Prostate gland (tissue), 2 donors: ENCODE data around the gene PLSCR4. TPM values are rescaled to one million over a fixed set of nuclear protein-coding genes. Genes with fewer than 3 reads are reported as not detected.

ENCODE experiments used
- DNase-seq: peaks from one replicate; pipeline ENCODE4 v3.0.0-alpha.2; 2019; ENCODE audit warnings: low spot score
- H3K27ac ChIP-seq, 2 donors: fragments of 200-600 bp; sonication (generic); 2 replicates each; pipeline ENCODE4 v1.5.1; 2017 to 2019
- H3K27me3 ChIP-seq: fragments of 200-600 bp; sonication (generic); replicated peaks from 2 replicates; pipeline ENCODE4 v1.5.1; 2019; ENCODE audit not compliant: insufficient read depth
- H3K36me3 ChIP-seq, 2 donors: fragments of 200-600 bp; sonication (generic); 1 replicate in 1 of 2; 2 replicates in 1 of 2; pipeline versions ENCODE4 v1.5.1 to v1.8.1; 2017 to 2019
- H3K4me1 ChIP-seq: fragments of 200-600 bp; sonication (generic); replicated peaks from 2 replicates; pipeline ENCODE4 v1.5.1; 2019
- H3K4me3 ChIP-seq, 2 donors: fragments of 200-600 bp; sonication (generic); 2 replicates each; pipeline ENCODE4 v1.5.1; 2017 to 2019
- H3K9me3 ChIP-seq: fragments of 200-600 bp; sonication (generic); 2 replicates; pipeline ENCODE4 v1.5.1; 2017
- POLR2A ChIP-seq: fragments of 450-650 bp; IDR thresholded peaks from one replicate; pipeline ENCODE4 v1.6.1; 2016; ENCODE audit warnings: antibody characterized with exemption, mild to moderate bottlenecking
- POLR2AphosphoS5 ChIP-seq: sonication (generic); formaldehyde crosslinking; IDR thresholded peaks from one replicate; pipeline ENCODE4 v1.6.1; 2017; ENCODE audit warnings: antibody characterized with exemption
- WGBS: methylation state at CpG from one replicate; pipeline ENCODE4 v1.1.5; 2018; 5-methylcytosine and 5-hydroxymethylcytosine counted together
- intact Hi-C: fragments of 100-400 bp; cut with DNase I; formaldehyde crosslinking; loops from one replicate; pipeline ENCODE4 v1.14.2; 2022
- total RNA-seq, 2 donors: library from RNA; depleted of rRNA; stranded (reverse); fragments of >200 nt; gene quantifications; one replicate each; pipeline ENCODE4 v1.1.0, GENCODE V29; 2016
- TF ChIP-seq, protein P1 (sequence below), 4 experiments: fragments of 200-600 bp in 2 of 4; fragments of 450-650 bp in 2 of 4; sonication (generic) in 2 of 4; IDR thresholded peaks; 1 replicate in 3 of 4; 2 replicates in 1 of 4; pipeline ENCODE4 v1.5.1; 2016 to 2019; ENCODE audit warnings: antibody characterized with exemption in 4 of 4, mild to moderate bottlenecking in 2 of 4, moderate library complexity in 2 of 4

Gene PLSCR4
- total RNA-seq, 2 donors from 2014 or later, result 14.2 to 77.4 TPM

DNA sequence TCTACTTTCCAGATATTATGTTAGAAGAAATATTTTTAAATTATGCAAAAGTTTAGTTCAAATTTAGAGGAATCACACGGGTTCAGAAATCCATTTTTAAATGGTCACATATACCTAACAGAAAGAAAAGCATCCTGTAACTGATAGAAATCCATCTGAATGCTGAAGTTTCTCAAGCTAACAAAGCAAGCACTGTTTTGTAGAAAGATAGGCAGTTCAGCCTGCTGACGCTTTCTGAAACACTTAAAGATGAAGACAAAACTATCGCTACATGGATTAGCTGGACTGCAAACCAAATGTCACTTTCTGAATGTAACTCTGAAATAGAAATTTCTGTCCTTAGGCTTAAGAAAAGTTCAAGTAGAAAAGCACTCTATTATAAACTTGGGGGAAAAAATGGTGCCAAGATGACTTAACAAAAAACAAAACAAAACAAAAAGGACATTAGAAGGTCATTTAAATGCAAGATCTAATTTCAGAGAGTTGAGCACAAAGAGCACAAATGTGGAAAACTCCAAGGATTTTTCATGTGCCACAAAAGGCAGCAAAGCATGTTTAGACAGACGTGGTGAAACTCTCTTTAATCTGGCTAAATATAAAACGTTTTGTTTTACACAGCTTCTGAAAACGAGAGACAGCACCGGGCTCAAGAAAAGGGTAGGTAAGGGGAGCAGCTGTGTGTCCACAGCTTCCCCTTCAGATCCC, 91.1 kb downstream of the PLSCR4 start:
- no peaks in the 10 kb centered on the region for H3K9me3 ChIP-seq
- no peaks in the 10 kb centered on the region for H3K36me3 ChIP-seq
- WGBS, result 11% methylated on average over 7 of the region's 7 CpGs
- H3K27me3 ChIP-seq, result no peaks in the 10 kb centered on the region
- no peak for DNase-seq
- H3K27ac ChIP-seq, result peak overlapping the region; percentile 87 to 93
- intact Hi-C loops, result loop anchor here (5.0 to 10.0 kb wide), 2 partner anchors 32 to 85 kb away; no protein-coding TSS in a partner anchor
- no peak for TF ChIP-seq POLR2AphosphoS5
- TF ChIP-seq POLR2A, result no peak
- TF ChIP-seq, protein P1, sequence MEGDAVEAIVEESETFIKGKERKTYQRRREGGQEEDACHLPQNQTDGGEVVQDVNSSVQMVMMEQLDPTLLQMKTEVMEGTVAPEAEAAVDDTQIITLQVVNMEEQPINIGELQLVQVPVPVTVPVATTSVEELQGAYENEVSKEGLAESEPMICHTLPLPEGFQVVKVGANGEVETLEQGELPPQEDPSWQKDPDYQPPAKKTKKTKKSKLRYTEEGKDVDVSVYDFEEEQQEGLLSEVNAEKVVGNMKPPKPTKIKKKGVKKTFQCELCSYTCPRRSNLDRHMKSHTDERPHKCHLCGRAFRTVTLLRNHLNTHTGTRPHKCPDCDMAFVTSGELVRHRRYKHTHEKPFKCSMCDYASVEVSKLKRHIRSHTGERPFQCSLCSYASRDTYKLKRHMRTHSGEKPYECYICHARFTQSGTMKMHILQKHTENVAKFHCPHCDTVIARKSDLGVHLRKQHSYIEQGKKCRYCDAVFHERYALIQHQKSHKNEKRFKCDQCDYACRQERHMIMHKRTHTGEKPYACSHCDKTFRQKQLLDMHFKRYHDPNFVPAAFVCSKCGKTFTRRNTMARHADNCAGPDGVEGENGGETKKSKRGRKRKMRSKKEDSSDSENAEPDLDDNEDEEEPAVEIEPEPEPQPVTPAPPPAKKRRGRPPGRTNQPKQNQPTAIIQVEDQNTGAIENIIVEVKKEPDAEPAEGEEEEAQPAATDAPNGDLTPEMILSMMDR (IDR thresholded peaks at IDR 0.05), result no peak
- no peaks in the 10 kb centered on the region for H3K4me1 ChIP-seq
- peak overlapping the region; percentile 74 to 84 for H3K4me3 ChIP-seq

DNA sequence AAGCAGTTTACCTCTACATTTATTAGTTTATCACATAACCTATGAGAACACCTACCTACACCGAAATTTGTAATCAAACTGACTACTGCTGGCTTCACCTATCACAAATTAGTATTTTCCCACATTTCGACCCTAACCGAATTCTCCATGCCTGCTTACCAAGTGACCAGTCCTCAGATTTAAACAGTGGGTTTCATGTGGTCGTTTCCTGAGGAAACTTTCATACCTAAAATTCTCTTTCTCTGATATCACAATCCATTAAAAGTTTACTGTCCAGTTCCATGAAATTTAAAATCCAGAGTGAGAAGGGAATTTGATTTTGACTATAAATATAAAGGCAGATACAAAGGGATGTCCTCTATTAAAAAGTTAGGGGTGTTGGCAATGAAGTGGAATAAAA, 91.9 kb downstream of the PLSCR4 start:
- Histone ChIP-seq H3K27me3 (no peaks in the 10 kb centered on the region), H3K36me3 (no peaks in the 10 kb centered on the region), H3K4me1 (no peaks in the 10 kb centered on the region), H3K27ac (peak overlapping the region; percentile 87 to 93), H3K4me3 (no peak overlapping the region), H3K9me3 (no peaks in the 10 kb centered on the region)
- no peak for DNase-seq
- intact Hi-C loops, result no loop called here
- TF ChIP-seq POLR2A (no peak), POLR2AphosphoS5 (no peak)
- TF ChIP-seq, protein P1 (IDR thresholded peaks at IDR 0.05), result no peak
- 63% methylated on average over 4 of the region's 4 CpGs for WGBS

DNA sequence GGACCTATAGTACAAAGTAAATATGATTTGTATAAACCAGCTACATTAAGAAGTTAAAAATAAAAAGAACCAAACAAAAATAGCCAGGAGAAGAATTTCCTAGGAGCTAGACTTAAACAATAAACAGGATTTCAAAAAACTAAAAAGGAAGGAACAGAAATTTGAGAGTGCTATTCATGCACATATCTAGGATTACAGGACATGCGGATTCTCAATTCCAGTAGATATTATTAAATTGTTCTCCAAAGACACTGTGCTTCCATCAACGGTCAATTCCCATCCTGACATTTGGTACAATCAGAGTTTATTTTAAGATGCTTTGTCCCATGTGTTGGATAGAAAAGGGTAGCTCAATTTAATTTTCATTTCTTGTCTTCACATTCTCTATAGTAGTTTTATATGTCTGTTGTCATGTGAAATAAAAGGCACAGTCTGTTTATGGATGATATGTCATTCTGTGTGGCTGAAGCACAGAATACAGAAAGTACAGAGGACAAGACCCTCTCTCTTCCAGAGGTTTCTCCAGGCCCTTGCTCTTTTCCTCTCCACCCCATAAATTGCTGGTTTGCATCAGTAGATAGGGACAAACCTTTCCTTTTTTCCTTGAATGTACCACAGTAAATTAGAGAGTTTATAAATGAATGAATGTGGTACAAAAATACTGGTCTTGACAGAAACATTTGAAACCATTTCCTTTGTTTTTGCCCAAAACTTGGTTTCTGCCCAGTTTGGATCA, 93.4 kb downstream of the PLSCR4 start:
- no peaks in the 10 kb centered on the region for H3K36me3 ChIP-seq
- intact Hi-C loops, result no loop called here
- no peak for DNase-seq
- no peaks in the 10 kb centered on the region for H3K27me3 ChIP-seq
- peak overlapping the region; percentile 25 to 61 for H3K27ac ChIP-seq
- H3K4me3 ChIP-seq, result no peak overlapping the region
- TF ChIP-seq, protein P1 (IDR thresholded peaks at IDR 0.05), result no peak
- TF ChIP-seq POLR2A (no peak), POLR2AphosphoS5 (no peak)
- 70% methylated on average over 2 of the region's 2 CpGs for WGBS
- no peaks in the 10 kb centered on the region for H3K4me1 ChIP-seq
- H3K9me3 ChIP-seq, result no peaks in the 10 kb centered on the region

DNA sequence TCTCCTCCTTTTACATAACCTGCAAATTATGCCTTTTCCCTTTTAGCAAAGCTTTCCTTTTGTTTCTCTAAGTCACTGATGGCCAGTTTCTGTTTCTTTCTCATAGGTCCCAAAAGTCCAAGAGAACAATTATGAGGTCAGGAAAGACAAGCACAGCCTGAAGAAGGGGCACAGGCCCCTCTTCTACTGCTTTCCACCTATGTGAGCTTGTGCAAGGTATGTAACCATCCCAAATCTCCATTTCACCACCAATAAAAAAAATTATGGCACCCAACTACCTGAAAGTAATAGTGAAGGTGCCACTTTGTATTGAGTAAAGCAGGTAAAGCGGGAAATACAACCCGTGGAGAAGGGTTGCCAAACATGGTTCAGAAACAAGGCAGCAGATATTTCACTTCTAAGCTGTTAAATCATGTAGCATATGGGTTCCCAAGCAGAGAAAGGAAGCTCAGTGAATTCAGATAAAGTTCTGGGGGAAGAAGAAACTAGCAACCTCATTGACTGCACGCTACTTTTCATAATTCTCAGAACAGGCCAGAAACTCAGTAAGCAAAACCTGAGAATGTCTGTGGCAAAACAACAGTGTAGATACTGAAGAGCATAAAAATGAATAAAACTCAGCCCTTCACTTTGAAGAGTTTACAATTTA, 94.1 kb downstream of the PLSCR4 start:
- peak; percentile 19 for DNase-seq
- 53% methylated on average over 3 of the region's 3 CpGs for WGBS
- no peaks in the 10 kb centered on the region for H3K36me3 ChIP-seq
- intact Hi-C loops, result no loop called here
- H3K9me3 ChIP-seq, result no peaks in the 10 kb centered on the region
- H3K27me3 ChIP-seq, result no peaks in the 10 kb centered on the region
- H3K4me1 ChIP-seq, result no peaks in the 10 kb centered on the region
- H3K4me3 ChIP-seq, result no peak overlapping the region
- no peak for TF ChIP-seq POLR2A
- TF ChIP-seq, protein P1 (IDR thresholded peaks at IDR 0.05), result no peak
- TF ChIP-seq POLR2AphosphoS5, result no peak
- peak overlapping the region; percentile 15 to 61 for H3K27ac ChIP-seq
